ENCODE measurements around the gene GABRG3.

GABRG3 gene

DNA sequence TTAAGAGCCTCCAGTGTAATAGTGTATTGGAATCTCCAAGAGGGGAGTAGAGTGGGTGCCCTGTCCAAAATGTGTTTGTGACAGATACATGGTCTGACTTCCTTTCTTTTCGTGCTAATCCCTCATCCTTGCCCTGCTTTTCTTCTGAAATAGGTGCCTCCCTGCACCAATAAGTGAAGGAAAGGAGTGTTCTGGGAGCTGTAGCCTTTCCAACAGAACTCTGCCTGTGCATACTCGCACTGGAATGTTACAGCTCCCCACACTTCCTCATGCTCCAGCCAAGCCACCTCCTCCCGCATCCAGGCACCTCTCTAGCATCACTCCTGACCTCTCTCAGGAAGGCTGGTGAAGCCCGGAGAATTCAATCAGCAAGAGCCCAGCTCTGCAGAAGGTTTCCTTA lies 478.0 kb downstream of the GABRG3 start (continued):
- TF ChIP-seq CSRNP3 (CRISPR knock-in tag; IDR thresholded peaks at IDR 0.05) (no peak), TOX (CRISPR knock-in tag; IDR thresholded peaks at IDR 0.05; ENCODE audit: borderline replicate concordance) (no peak), CREB5 (CRISPR knock-in tag; IDR thresholded peaks at IDR 0.05; ENCODE audit: low read depth) (no peak), CSDC2 (CRISPR knock-in tag; IDR thresholded peaks at IDR 0.05) (no peak), ZFP3 (CRISPR knock-in tag; IDR thresholded peaks at IDR 0.05) (no peak), ZFP30 (CRISPR knock-in tag; IDR thresholded peaks at IDR 0.05) (no peak)

DNA sequence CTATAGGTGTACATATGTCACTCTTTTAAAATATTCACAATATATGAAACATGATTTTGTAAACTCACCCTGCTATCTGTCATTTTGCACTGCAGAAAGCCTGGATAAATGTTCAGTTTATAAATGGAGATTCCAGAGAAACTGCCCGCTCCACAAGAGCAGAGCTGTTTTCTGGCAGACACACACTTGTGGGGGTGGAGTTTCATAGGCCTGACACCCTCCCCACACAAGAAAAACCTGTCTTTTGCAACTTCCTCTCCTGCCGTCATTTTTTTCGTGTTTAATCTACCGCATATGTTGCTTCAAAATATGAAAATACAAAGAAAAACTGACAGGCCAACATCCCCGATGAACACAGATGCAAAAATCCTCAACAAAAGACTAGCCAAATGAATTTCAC lies 479.0 kb downstream of the GABRG3 start:
- no peak for ATAC-seq
- no peak for TF ChIP-seq CSDC2 (CRISPR knock-in tag; IDR thresholded peaks at IDR 0.05)
- no peak for TF ChIP-seq ARNTL (CRISPR knock-in tag; IDR thresholded peaks at IDR 0.05; ENCODE audit: borderline replicate concordance, low read depth)
- no peak for TF ChIP-seq ZNF70 (CRISPR knock-in tag; IDR thresholded peaks at IDR 0.05)
- TF ChIP-seq RARB (CRISPR knock-in tag; IDR thresholded peaks at IDR 0.05), result no peak
- no peak for TF ChIP-seq TCF4 (CRISPR knock-in tag; IDR thresholded peaks at IDR 0.05; ENCODE audit: borderline replicate concordance)

DNA sequence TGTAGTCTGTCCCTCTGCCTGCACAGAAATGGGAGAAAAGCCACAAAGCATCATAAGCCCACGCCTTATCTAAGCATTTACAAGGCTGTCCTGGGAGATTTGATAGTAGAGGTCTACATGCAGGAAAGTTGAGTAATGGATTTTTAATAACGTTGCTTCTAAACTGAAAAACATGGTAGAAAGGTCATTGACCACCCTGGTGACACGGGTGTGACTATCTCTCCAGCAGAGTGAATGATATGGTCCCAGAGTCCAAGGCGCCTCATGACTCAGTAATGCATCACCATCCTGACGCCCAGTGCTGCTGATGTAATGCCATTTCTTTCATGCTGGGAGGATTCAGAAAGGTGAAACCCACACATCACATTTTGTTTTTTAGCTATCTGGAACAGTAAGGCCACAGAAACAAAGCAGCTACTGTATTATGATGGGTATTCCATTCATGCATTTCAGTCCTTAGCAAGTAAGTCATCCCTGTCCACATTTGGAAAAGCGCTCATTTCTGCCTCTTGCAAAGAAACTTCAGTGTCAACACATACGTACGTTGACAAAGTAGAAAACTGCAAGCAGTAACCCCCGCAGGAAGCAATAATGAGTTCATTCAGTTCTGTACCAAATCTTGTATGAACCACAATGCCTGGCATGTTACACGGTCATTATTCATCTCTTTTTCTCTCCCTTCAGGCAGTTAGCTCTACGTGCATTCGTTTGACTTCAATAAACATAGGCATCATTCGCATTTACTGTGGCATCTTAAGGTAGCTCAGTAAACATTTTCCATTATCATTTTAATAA lies 483.5 kb downstream of the GABRG3 start:
- no peak for TF ChIP-seq ZFP30 (CRISPR knock-in tag; IDR thresholded peaks at IDR 0.05)
- no peak for TF ChIP-seq CSDC2 (CRISPR knock-in tag; IDR thresholded peaks at IDR 0.05)
- TF ChIP-seq POU6F1 (CRISPR knock-in tag; IDR thresholded peaks at IDR 0.05; ENCODE audit: borderline replicate concordance, low read depth), result no peak
- TF ChIP-seq PATZ1 (CRISPR knock-in tag; IDR thresholded peaks at IDR 0.05; ENCODE audit: borderline replicate concordance), result no peak
- TF ChIP-seq ARNTL (CRISPR knock-in tag; IDR thresholded peaks at IDR 0.05; ENCODE audit: borderline replicate concordance, low read depth), result no peak
- no peak for TF ChIP-seq ZNF8 (CRISPR knock-in tag; IDR thresholded peaks at IDR 0.05)
- no peak for TF ChIP-seq SNAI2 (CRISPR knock-in tag; IDR thresholded peaks at IDR 0.05)
- no peak for TF ChIP-seq ZNF565 (CRISPR knock-in tag; conservative IDR thresholded peaks at IDR 0.05; ENCODE audit: low read depth)
- TF ChIP-seq TCF4 (CRISPR knock-in tag; IDR thresholded peaks at IDR 0.05; ENCODE audit: borderline replicate concordance), result no peak
- TF ChIP-seq OSR1 (CRISPR knock-in tag; IDR thresholded peaks at IDR 0.05), result no peak
- no peak for TF ChIP-seq RARB (CRISPR knock-in tag; IDR thresholded peaks at IDR 0.05)
- TF ChIP-seq ZFP3 (CRISPR knock-in tag; IDR thresholded peaks at IDR 0.05), result no peak
- no peak for TF ChIP-seq PPARA (CRISPR knock-in tag; IDR thresholded peaks at IDR 0.05; ENCODE audit: borderline replicate concordance)
- no peak for TF ChIP-seq CREB5 (CRISPR knock-in tag; IDR thresholded peaks at IDR 0.05; ENCODE audit: low read depth)
- ATAC-seq, result no peak

DNA sequence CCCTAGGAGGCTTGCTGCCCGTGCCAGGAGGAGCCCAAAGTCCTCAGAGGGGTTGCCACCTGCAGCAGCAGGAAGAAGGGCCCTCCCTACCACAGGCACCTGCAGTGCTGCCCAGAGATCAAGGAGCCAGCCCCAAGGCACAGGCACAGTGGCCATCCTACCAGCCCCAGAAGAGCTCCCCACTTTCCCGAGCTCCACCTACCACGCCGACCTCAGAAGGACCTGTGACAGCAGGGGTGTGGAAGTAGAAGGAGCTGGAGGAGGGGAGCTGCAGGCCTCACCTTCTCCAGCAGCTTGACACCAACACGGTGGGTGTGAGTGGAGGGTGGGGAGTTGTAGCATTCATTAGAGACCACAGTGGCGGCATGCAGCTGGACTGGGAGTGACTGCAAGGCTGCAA lies 485.8 kb downstream of the GABRG3 start:
- no peak for ATAC-seq
- TF ChIP-seq ZFP3 (CRISPR knock-in tag; IDR thresholded peaks at IDR 0.05), result no peak
- TF ChIP-seq PPARA (CRISPR knock-in tag; IDR thresholded peaks at IDR 0.05; ENCODE audit: borderline replicate concordance), result no peak
- TF ChIP-seq PATZ1 (CRISPR knock-in tag; IDR thresholded peaks at IDR 0.05; ENCODE audit: borderline replicate concordance), result no peak
- no peak for TF ChIP-seq TOX (CRISPR knock-in tag; IDR thresholded peaks at IDR 0.05; ENCODE audit: borderline replicate concordance)
- no peak for TF ChIP-seq CSRNP3 (CRISPR knock-in tag; IDR thresholded peaks at IDR 0.05)
- TF ChIP-seq POU6F1 (CRISPR knock-in tag; IDR thresholded peaks at IDR 0.05; ENCODE audit: borderline replicate concordance, low read depth), result no peak
- no peak for TF ChIP-seq ARNTL (CRISPR knock-in tag; IDR thresholded peaks at IDR 0.05; ENCODE audit: borderline replicate concordance, low read depth)
- no peak for TF ChIP-seq GLIS3 (CRISPR knock-in tag; IDR thresholded peaks at IDR 0.05)
- TF ChIP-seq ZC3H10 (CRISPR knock-in tag; IDR thresholded peaks at IDR 0.05), result no peak
- no peak for TF ChIP-seq CSDC2 (CRISPR knock-in tag; IDR thresholded peaks at IDR 0.05)
- no peak for TF ChIP-seq TCF4 (CRISPR knock-in tag; IDR thresholded peaks at IDR 0.05; ENCODE audit: borderline replicate concordance)
- TF ChIP-seq ZFP30 (CRISPR knock-in tag; IDR thresholded peaks at IDR 0.05), result no peak
- no peak for TF ChIP-seq ZNF565 (CRISPR knock-in tag; conservative IDR thresholded peaks at IDR 0.05; ENCODE audit: low read depth)
- TF ChIP-seq SNAI2 (CRISPR knock-in tag; IDR thresholded peaks at IDR 0.05), result no peak
- TF ChIP-seq OSR1 (CRISPR knock-in tag; IDR thresholded peaks at IDR 0.05), result no peak

All from SK-N-SH treated with all-trans-retinoic acid at 6 μM for 48 hours (cell line).